ENCODE data around the gene CPT1B.
"Not testable (repeated sequence)": the region's sequence is repeated elsewhere in the genome, so short reads cannot be mapped to it uniquely, and the experiment has no call there.

CPT1B gene

GRCh38 chr22:50544078-50544745 is 34.0 kb downstream of the CPT1B start:
- peak; percentile 85 for DNase-seq

- DNase-seq: no peak
These were observed 35.8 kb downstream of the CPT1B start for GRCh38 chr22:50542416-50542927.

GRCh38 chr22:50541667-50542026 is 36.6 kb downstream of the CPT1B start:
- DNase-seq: not testable (repeated sequence)

- no peak for DNase-seq
These were observed 37.8 kb downstream of the CPT1B start for GRCh38 chr22:50540381-50540780.

- no peak for DNase-seq
These were observed 40.5 kb downstream of the CPT1B start for GRCh38 chr22:50537765-50538164.

- no peak for DNase-seq
These were observed 42.0 kb downstream of the CPT1B start for GRCh38 chr22:50536226-50536625.

GRCh38 chr22:50535113-50535512 is 43.1 kb downstream of the CPT1B start:
- DNase-seq: no peak

GRCh38 chr22:50533856-50534711 is 44.1 kb downstream of the CPT1B start:
- DNase-seq: not testable (repeated sequence)

GRCh38 chr22:50532824-50533796 is 45.1 kb downstream of the CPT1B start:
- no peak for DNase-seq

- no peak for DNase-seq
These were observed 46.1 kb downstream of the CPT1B start for GRCh38 chr22:50531962-50532674.

GRCh38 chr22:50531546-50531961 is 46.7 kb downstream of the CPT1B start:
- DNase-seq: peak; percentile 76

- peak; percentile 81 for DNase-seq
These were observed 47.2 kb downstream of the CPT1B start for GRCh38 chr22:50530877-50531545.

- no peak for DNase-seq
These were observed 47.7 kb downstream of the CPT1B start for GRCh38 chr22:50530580-50530876.

GRCh38 chr22:50529897-50530579 is 48.2 kb downstream of the CPT1B start, which contains the start of gene TYMP:
TSS of gene TYMP (minus strand) at chr22:50530012. CDS start at chr22:50529709, 303 bp downstream.
- peak; percentile 72 for DNase-seq

- no peak for DNase-seq
These were observed 48.8 kb downstream of the CPT1B start for GRCh38 chr22:50529416-50529896.

GRCh38 chr22:50528682-50529415 is 49.4 kb downstream of the CPT1B start:
- DNase-seq: no peak

- no peak for DNase-seq
These were observed 50.1 kb downstream of the CPT1B start for GRCh38 chr22:50527921-50528681.

GRCh38 chr22:50526834-50527801 is 51.1 kb downstream of the CPT1B start:
- DNase-seq: peak; percentile 39

All from activated naive CD4-positive, alpha-beta T cell treated with anti-CD3 and anti-CD28 coated beads, Interleukin-2, amount 50 U/mL, for 16 hours (primary cell).